GM21786 (cell line): ENCODE data around the gene ZNF544.
"Not testable (repeated sequence)": the region's sequence is repeated elsewhere in the genome, so short reads cannot be mapped to it uniquely, and the experiment has no call there.

Experiments
- ATAC-seq: cut with Tn5 transposase; IDR thresholded peaks from one replicate; pipeline ENCODE4 v1.9.1; 2021; ENCODE audit not compliant: unreplicated experiment

Gene ZNF544

GRCh38 chr19:58252102-58252685, 23.5 kb downstream of the ZNF544 start:
- no peak for ATAC-seq

GRCh38 chr19:58258259-58258658, 29.5 kb downstream of the ZNF544 start:
- ATAC-seq: not testable (repeated sequence)

GRCh38 chr19:58261600-58261967, 32.9 kb downstream of the ZNF544 start:
- no peak for ATAC-seq

- ATAC-seq: no peak
Measured at GRCh38 chr19:58261968-58262921, 33.5 kb downstream of the ZNF544 start.

- ATAC-seq: no peak
Measured at GRCh38 chr19:58262922-58263296, 34.2 kb downstream of the ZNF544 start.

- ATAC-seq: no peak
Measured at GRCh38 chr19:58265100-58265499, 36.4 kb downstream of the ZNF544 start.

- no peak for ATAC-seq
Measured at GRCh38 chr19:58268344-58268743, 39.6 kb downstream of the ZNF544 start.

- ATAC-seq: no peak
Measured at GRCh38 chr19:58274771-58275201, 46.1 kb downstream of the ZNF544 start.

- no peak for ATAC-seq
Measured at GRCh38 chr19:58275564-58275963, 46.9 kb downstream of the ZNF544 start.

- ATAC-seq: no peak
Measured at GRCh38 chr19:58277197-58277596, 48.5 kb downstream of the ZNF544 start.

- ATAC-seq: no peak
Measured at GRCh38 chr19:58277748-58278540, 49.2 kb downstream of the ZNF544 start.

- ATAC-seq: peak; percentile 93
Measured at GRCh38 chr19:58278541-58279041, 49.9 kb downstream of the ZNF544 start, which contains the start of gene ZNF8. Gene ZNF8, plus strand, starts transcription at chr19:58278955. Its CDS starts 127 bp downstream, at chr19:58279082.

GRCh38 chr19:58279042-58279924, 50.6 kb downstream of the ZNF544 start:
- ATAC-seq: peak; percentile 14

GRCh38 chr19:58279925-58280316, 51.2 kb downstream of the ZNF544 start:
- no peak for ATAC-seq

- no peak for ATAC-seq
Measured at GRCh38 chr19:58284199-58284598, 55.5 kb downstream of the ZNF544 start.

GRCh38 chr19:58291943-58292342, 63.2 kb downstream of the ZNF544 start:
- no peak for ATAC-seq

- no peak for ATAC-seq
Measured at GRCh38 chr19:58294743-58295374, 66.1 kb downstream of the ZNF544 start.

GRCh38 chr19:58296104-58296503, 67.4 kb downstream of the ZNF544 start:
- ATAC-seq: no peak

- no peak for ATAC-seq
Measured at GRCh38 chr19:58300620-58301019, 71.9 kb downstream of the ZNF544 start.

GRCh38 chr19:58304255-58304654, 75.5 kb downstream of the ZNF544 start:
- ATAC-seq: no peak
